Measurements from ENCODE around the gene ZNF333.
A peak's percentile ranks its signal among the peaks of the same experiment; 100 is the strongest.

The ZNF333 gene

GRCh38 chr19:14689598-14690503 lies at the start of gene ZNF333:
TSS of gene ZNF333 (plus strand) at chr19:14690048. CDS start at chr19:14693492, 3,444 bp downstream.
- peak; percentile 98 for DNase-seq (ENCODE audit: low read depth in 2 of 2)

GRCh38 chr19:14648506-14648905 lies 41.3 kb upstream of the ZNF333 start:
- no peak for DNase-seq (ENCODE audit: low read depth in 2 of 2)

GRCh38 chr19:14649020-14649419 lies 40.8 kb upstream of the ZNF333 start:
- DNase-seq (ENCODE audit: low read depth in 2 of 2) = no peak

- DNase-seq (ENCODE audit: low read depth in 2 of 2) = no peak
Observed at GRCh38 chr19:14650161-14650560, 39.7 kb upstream of the ZNF333 start.

GRCh38 chr19:14654786-14655560 lies 34.9 kb upstream of the ZNF333 start:
- no peak for DNase-seq (ENCODE audit: low read depth in 2 of 2)

- DNase-seq (ENCODE audit: low read depth in 2 of 2) = no peak
Observed at GRCh38 chr19:14655726-14656125, 34.1 kb upstream of the ZNF333 start.

GRCh38 chr19:14659874-14660489 lies 29.9 kb upstream of the ZNF333 start:
- DNase-seq (ENCODE audit: low read depth in 2 of 2) = no peak

- no peak for DNase-seq (ENCODE audit: low read depth in 2 of 2)
Observed at GRCh38 chr19:14661372-14661924, 28.4 kb upstream of the ZNF333 start.

GRCh38 chr19:14669940-14670339 lies 19.9 kb upstream of the ZNF333 start:
- DNase-seq (ENCODE audit: low read depth in 2 of 2) = no peak

GRCh38 chr19:14670408-14670807 lies 19.4 kb upstream of the ZNF333 start:
- no peak for DNase-seq (ENCODE audit: low read depth in 2 of 2)

GRCh38 chr19:14672188-14672872 lies 17.5 kb upstream of the ZNF333 start:
- DNase-seq (ENCODE audit: low read depth in 2 of 2) = no peak

GRCh38 chr19:14673088-14673487 lies 16.8 kb upstream of the ZNF333 start:
- DNase-seq (ENCODE audit: low read depth in 2 of 2) = no peak

GRCh38 chr19:14674764-14675163 lies 15.1 kb upstream of the ZNF333 start, which contains the start of gene ADGRE3:
TSS of gene ADGRE3 (minus strand) at chr19:14674844. CDS start at chr19:14674770, 74 bp downstream.
- no peak for DNase-seq (ENCODE audit: low read depth in 2 of 2)

- DNase-seq (ENCODE audit: low read depth in 2 of 2) = no peak
Observed at GRCh38 chr19:14676762-14677161, 13.1 kb upstream of the ZNF333 start.

GRCh38 chr19:14677464-14677863 lies 12.4 kb upstream of the ZNF333 start:
- no peak for DNase-seq (ENCODE audit: low read depth in 2 of 2)

- no peak for DNase-seq (ENCODE audit: low read depth in 2 of 2)
Observed at GRCh38 chr19:14678199-14678598, 11.6 kb upstream of the ZNF333 start.

GRCh38 chr19:14682084-14682483 lies 7.8 kb upstream of the ZNF333 start:
- DNase-seq (ENCODE audit: low read depth in 2 of 2) = no peak

GRCh38 chr19:14683439-14683838 lies 6.4 kb upstream of the ZNF333 start:
- no peak for DNase-seq (ENCODE audit: low read depth in 2 of 2)

GRCh38 chr19:14686411-14686810 lies 3.4 kb upstream of the ZNF333 start:
- DNase-seq (ENCODE audit: low read depth in 2 of 2) = no peak

GRCh38 chr19:14694641-14695266 lies 4.9 kb downstream of the ZNF333 start:
- no peak for DNase-seq (ENCODE audit: low read depth in 2 of 2)

- no peak for DNase-seq (ENCODE audit: low read depth in 2 of 2)
Observed at GRCh38 chr19:14695471-14695870, 5.6 kb downstream of the ZNF333 start.
